GM19238 (cell line): Measurements from ENCODE around the gene TRIOBP.
"Not testable (repeated sequence)": the region's sequence is repeated elsewhere in the genome, so short reads cannot be mapped to it uniquely, and the experiment has no call there.

Source experiments
- DNase-seq: peaks from one replicate; pipeline ENCODE4 v3.0.0; 2011; ENCODE audit warnings: low spot score; ENCODE audit not compliant: insufficient read length

The TRIOBP gene, protein sequence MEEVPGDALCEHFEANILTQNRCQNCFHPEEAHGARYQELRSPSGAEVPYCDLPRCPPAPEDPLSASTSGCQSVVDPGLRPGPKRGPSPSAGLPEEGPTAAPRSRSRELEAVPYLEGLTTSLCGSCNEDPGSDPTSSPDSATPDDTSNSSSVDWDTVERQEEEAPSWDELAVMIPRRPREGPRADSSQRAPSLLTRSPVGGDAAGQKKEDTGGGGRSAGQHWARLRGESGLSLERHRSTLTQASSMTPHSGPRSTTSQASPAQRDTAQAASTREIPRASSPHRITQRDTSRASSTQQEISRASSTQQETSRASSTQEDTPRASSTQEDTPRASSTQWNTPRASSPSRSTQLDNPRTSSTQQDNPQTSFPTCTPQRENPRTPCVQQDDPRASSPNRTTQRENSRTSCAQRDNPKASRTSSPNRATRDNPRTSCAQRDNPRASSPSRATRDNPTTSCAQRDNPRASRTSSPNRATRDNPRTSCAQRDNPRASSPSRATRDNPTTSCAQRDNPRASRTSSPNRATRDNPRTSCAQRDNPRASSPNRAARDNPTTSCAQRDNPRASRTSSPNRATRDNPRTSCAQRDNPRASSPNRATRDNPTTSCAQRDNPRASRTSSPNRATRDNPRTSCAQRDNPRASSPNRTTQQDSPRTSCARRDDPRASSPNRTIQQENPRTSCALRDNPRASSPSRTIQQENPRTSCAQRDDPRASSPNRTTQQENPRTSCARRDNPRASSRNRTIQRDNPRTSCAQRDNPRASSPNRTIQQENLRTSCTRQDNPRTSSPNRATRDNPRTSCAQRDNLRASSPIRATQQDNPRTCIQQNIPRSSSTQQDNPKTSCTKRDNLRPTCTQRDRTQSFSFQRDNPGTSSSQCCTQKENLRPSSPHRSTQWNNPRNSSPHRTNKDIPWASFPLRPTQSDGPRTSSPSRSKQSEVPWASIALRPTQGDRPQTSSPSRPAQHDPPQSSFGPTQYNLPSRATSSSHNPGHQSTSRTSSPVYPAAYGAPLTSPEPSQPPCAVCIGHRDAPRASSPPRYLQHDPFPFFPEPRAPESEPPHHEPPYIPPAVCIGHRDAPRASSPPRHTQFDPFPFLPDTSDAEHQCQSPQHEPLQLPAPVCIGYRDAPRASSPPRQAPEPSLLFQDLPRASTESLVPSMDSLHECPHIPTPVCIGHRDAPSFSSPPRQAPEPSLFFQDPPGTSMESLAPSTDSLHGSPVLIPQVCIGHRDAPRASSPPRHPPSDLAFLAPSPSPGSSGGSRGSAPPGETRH (N-terminal part only)

DNA sequence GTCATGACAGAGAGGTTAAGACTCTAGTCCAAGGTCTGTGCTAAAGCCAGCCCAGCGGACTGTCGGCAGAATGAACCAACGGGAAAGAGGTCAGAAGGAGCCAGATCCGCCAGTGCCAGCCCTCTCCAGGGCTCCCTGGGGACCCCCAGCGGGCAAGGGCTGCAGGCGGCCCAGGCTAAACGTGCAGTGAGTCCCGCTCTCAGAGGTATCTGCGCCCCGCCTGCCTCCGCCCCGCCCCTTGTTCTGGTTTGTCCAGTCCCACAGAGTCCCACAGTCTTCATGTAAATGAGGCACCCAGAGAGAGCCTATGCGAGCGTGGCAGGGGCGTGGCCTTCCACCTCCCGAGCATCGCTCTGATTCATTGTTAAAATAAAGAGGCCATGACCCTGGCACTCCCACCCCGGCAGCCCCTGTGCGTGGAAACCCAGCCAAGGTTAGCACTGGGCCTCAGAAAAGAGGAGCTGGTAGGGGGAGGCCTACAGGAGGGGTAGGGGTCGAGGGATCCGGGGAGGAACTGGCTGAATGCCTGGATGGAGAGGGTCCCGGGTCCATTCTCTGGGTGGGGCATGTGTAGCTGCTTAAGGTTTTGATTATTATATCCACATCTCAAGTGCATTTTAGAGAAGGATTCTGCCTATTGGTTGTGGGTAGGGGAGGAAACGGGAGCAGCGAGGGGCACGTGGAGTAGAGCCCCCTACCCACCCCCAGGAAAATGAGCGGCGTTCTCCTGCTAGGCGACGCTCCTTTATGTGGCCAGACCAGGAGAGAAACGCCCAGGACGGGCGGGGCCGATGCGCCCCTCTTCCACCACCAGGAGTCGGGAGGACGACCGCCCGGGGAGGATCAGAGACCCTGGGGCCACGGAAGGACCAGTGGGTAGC is at the start of gene TRIOBP:
TSS of gene TRIOBP (plus strand) at position 392 of the 881 bp plus-strand sequence. CDS start 4,318 bp downstream, outside the sequence.
- DNase-seq = peak; percentile 86

DNA sequence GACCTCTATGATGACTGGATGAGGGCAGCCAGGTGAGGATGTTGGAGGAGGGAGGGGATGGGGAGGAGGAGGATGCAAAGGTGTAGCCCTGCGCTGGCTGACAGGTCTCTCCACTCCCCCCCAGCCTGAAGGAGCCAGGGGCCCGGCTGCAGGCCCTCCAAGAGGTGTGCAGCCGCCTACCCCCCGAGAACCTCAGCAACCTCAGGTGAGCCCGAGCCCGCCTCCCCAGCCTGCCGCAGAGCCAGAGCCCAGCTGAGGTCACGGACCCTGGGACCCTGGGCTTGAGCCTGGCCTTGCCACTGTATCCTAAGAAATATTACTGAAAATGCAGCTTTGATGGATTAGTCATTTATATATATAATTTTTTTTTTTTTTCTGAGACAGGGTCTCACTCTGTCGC is 49.5 kb upstream of the TRIOBP start:
- no peak for DNase-seq

DNA sequence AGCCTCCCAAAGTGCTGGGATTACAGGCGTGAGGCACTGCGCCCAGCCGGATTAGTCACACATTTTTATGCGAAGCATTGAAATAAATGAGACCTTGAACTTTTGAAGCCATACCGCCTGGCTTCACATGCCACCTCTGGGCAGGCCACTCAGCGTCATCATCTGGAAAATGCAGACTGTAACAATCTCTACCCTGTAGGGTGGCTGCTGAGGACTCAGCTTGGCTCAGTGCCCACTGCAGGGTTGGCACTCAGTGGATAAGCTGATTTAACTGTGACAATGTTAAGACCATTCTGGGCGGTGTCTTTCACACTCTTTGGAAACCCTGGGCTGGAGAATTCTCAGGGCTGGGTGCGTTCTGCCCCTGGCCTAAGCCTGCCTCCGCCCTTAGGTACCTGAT is 48.9 kb upstream of the TRIOBP start:
- no peak for DNase-seq

DNA sequence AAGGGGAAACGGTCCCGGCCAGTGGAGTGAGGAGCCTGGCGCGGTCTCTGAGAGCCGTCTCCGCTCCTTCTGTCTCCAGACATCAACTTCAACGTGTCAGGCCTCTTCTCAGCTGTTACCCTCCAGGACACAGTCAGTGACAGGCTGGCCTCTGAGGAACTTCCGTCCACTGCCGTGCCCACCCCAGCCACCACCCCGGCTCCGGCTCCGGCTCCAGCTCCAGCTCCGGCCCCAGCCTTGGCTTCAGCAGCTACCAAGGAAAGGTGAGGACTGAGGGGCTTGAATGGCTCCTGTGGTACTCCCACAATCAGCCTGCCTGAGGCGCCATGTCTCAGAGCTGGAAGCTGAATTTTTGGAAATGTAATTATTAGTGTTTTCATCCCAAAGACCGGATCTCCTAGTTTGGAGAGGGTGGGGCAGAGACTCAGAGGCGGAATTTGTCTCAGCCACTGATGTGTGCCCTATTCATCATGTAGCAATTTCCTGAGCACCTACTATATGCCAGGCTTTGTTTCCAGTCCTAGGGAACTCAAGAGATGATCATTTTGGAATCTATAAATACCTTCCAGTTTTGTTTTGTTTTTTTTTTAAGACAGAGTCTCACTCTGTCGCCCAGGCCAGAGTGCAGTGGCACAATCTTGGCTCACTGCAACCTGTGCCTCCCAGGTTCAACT is 46.2 kb upstream of the TRIOBP start:
- DNase-seq = no peak

DNA sequence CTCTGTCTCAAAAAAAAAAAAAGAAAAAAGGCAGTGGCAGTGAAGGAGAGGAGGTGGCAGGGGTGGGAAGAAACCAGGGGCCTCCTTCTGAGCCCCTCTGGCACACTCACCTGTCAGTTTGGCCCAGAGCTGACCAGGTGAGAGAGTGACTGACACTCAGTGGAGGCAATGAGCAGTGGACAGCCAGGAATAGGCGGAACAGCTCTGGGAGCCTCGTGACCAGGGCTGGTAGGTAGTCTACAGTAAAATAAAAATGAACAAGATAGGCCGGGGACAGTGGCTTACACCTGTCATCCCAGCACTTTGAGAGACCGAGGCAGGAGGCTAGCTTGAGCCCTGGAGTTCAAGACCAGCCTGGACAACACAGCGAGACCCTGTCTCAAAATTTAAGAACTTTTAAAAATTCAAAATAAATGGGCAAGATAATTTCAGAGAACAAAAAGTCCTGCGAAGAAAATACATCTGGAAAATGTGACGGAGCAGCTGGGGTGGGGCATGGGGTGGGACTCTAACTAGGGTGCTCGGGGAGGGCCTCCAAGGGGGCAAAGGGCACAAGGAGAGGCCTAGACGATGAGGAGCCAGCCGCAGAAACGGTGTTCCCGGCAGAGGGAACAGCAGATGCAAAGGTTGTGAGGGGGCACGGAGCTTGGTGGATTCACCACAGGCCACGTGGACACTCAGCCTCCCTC is 42.1 kb upstream of the TRIOBP start:
- DNase-seq = no peak

DNA sequence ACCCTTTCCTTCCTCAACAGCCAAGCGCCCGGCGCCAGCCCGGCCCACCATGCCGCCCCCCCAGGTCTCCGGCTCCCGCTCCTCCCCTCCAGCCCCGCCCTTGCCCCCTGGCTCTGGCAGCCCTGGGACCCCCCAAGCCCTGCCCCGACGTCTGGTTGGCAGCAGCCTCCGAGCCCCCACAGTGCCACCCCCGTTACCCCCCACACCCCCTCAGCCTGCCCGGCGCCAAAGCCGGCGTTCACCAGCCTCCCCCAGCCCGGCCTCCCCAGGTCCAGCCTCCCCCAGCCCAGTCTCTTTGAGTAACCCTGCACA is 41.6 kb upstream of the TRIOBP start:
- DNase-seq = no peak

DNA sequence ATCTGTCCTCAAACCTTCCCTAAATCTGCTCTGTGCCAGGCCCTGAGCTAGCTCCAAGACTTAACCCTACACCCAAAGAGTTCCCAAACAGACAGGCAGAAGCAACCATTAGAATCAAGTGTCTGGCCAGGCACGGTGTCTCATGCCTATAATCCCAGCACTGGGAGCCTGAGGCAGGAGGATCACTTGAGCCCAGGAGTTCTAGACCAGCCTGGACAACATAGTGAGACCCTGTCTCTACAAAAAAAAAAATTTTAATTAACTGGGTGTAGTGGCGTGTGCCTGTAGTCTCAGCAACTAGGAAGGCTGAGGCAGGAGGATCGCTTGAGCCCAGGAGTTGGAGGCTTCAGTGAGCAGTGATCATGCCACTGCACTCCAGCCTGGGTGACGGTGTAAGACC is 40.3 kb upstream of the TRIOBP start:
- not testable (repeated sequence) for DNase-seq

DNA sequence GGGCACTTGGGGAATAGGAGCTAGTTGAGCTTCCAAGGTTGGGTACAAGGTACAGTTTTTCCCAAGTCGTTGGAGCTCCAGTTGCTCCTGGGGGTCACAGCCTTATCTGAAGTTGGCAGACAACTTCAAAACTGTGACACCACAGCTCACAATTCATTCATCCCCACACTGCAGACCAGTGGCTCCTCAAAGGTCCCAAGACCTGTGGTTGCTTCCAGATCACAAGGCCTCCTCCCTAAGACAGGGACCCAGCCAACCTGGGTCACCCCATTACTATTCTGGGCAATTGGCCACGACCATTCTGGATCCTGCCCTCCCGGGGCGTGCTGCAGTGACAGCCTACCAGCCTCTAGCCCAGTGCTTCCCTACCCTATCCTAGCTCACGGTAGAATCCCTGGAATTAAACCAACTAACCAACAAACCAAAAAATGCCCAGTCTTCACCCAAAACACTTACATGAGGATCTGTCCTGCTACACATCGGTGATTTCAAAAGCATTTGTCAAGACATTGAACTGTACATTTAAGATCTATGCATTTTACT is 39.2 kb upstream of the TRIOBP start:
- no peak for DNase-seq

DNA sequence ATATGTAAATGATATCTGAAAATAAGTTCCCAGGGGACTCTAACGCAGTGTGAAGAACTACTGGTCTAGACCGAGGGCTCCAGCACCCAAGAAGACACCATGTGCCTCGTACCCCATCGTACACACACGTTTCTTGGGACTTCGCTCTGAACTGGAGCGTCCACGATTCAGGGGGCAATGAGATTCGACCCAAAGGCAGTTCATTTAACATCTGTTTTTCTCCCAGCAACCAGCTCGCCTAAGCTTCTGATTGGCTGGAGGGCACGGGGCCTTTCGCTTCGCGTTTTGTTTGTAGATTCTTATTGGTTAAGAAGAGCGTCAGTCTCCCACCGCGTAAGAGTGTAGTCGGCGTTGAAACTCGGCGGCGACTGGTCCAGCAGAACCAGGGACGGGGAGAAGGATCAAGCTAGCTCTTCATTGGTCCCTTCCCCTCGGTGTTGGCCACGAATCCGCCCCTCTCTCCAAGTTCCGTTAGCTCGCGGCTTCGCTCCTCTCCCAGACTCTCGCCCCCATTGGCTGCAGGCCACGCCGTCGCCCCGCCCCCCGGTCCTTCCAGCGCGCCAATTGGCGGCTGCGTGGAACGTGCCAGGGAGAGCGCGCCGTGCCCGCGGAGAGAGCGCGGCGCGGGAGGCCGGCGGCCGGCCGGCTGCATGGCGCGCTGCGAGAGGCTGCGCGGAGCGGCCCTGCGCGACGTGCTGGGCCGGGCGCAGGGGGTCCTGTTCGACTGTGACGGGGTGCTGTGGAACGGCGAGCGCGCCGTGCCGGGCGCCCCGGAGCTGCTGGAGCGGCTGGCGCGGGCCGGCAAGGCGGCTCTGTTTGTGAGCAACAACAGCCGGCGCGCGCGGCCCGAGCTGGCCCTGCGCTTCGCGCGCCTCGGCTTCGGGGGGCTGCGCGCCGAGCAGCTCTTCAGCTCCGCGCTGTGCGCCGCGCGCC is 38.4 kb upstream of the TRIOBP start, which contains the start of gene PDXP:
TSS of gene PDXP (plus strand) at position 591 of the 933 bp plus-strand sequence. CDS start at position 651, 60 bp downstream.
- DNase-seq = peak; percentile 100

DNA sequence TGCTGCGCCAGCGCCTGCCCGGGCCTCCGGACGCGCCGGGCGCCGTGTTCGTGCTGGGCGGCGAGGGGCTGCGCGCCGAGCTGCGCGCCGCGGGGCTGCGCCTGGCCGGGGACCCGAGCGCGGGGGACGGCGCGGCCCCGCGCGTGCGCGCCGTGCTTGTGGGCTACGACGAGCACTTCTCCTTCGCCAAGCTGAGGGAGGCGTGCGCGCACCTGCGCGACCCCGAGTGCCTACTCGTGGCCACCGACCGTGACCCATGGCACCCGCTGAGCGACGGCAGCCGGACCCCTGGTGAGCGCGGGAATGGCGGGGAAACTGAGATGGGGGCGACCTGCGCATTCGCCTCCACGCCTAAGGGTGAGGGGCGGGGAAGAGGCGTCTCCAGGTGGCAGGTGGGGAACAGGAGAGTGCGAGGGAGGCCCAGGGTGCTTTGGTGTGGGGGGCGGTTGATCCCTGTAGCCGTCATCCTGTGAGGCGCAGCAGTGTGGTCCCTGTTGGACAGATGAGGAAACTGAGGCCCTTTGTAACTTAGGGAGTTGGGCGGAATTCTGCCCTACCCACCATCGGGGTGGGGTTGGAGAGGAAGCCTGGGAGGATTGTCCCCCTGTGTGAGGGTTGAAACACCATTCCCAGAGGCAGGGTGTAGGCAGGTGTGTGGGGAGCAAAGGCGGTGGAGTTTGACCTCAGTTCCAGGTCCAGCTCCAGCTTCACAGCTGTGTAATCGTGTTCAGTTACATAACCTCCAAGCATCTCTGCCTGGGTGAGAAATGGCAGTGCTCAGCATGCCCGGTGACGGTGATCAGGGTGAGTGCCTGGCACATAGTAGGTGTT is 37.6 kb upstream of the TRIOBP start:
- DNase-seq = peak; percentile 44

DNA sequence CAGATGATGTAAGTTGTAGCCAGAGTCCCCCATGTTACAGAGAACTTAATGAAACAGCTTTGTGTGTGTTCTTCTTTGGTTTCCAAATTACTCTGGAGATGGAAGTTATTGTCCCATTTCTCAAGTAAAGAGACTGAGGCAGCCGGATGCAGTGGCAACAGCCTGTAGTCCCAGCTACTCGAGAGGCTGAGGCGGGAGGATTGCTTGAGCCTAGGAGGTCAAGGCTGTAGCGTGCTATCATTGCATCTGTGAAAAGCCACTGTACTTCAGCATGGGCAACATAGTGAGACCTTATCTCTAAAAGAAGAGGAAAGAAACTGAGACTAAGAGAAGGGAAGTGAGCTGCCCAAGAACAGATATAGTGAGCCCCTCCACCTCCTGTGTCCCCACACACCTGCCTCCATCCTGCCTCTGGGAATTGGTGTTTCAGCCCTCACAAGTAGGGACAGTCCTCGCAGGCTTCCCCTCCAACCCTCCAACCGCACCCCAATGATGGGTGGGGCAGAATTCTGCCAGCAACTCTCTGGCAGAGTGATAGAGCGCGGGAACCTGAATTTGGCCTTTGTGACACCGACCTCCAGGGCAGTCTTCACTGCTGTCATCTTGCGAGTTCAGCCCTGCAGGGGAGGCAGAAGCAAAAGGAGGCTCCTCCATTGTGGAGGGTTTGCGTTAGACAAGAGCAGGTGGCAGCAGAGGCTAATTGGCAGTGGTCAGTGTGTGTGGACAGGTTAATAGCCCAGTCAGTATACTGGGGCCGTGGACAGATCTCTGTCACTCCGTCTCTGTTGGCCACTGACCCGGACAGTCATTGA is 36.7 kb upstream of the TRIOBP start:
- no peak for DNase-seq

DNA sequence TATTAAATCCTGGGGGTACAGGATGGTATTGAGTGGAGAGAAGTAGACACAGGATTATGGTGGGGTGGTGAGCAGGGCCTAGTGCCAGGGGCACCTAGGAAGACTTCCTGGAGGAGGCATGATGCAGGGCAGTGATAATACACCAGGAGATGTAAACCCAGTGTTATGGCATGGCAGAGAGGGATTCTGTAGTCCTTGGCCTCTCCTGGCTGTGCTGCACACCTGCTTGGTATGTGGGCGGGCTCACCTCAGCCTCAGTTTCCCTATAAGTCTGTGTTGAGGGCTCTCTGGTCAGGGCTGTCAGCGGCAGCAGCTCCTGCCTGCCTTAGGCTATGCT is 36.2 kb upstream of the TRIOBP start:
- no peak for DNase-seq

DNA sequence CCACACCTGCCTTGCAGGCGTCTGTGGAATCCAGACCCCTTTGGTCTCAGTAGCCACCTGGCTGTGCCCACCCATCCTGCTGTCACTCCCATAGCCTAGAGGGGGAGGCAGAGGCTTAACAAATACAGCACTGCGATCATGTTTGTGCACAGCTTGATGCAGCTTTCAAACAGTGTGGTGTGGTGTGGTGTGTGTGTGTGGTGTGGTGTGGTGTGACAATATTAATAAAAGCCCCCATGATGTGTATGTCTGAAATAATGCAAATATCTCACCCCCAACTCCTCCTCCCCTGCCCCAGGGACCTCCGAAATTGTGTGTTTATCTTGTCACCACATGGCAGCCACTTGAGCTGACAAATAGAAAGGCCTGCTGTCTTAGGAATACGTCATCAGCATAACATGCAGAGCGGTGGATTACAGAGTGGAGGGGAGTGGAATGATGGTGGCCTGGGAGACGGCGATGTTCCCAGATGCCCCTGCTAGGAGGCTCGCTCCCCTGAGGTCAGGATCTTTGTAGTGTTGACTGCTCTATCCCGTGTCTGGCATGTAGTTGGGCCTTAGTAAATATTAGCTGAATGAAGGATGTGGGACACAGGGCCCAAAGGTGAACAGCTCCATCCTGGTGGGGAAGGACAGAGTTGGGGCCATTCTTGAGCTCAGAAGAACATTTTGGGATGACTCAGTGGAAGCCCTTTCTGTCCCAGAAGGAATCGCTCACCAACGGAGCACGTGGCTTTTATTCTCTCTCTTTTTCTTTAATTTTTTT is 35.5 kb upstream of the TRIOBP start:
- DNase-seq = no peak

DNA sequence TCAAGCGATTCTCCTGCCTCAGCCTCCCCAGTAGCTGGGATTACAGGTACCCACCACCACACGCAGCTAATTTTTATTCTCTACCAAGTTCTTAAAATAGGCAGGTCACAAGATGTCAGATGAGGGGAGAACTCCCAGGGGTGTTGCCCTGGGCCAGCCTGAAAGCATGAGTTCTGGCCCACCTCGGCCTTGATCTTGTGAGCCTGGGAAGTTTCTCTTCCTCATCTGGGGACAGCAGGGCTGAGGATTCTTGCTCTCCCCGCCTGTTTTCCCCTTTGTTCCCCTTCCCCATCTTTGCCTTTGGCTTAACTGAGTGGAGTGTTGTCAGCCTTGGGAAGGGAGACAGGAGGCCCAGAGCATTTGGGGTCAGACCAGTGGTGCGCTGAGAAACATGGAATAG is 34.8 kb upstream of the TRIOBP start:
- no peak for DNase-seq

DNA sequence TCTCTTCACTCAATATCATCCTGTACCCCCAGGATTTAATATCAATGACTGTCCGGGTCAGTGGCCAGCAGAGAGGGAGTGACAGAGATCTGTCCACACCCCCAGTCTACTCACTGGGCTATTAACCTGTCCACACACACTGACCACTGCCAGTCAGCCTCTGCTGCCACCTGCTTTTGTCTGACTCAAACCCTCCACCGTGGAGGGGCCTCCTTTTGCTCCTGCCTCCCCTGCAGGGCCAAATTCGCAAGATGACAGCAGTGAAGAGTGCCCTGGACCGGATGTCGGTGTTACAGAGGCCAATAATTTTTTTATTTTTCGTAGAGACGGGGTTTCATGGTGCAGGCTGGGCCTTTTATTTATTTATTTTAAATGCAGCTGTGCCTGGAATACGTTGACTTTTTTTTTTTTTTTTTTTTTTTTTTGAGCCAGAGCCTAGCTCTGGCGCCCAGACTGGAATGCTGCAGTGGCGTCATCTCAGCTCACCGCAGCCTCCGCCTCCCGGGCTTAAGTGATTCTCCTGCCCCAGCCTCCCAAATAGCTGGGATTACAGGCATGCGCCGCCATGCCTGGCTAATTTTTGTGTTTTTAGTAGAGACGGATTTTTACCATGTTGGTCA is 33.2 kb upstream of the TRIOBP start:
- no peak for DNase-seq
